Activated CD8-positive, alpha-beta memory T cell treated with anti-CD3 and anti-CD28 coated beads, Interleukin-2, amount 10 ng/mL, durations not matched to agents 7 days and 5 days (primary cell): ENCODE measurements around the gene HDGFL2. TPM values are rescaled to one million over a fixed set of nuclear protein-coding genes. Genes with fewer than 3 reads are reported as not detected.

Source experiments
- ATAC-seq: fragments of 150-1000 bp; cut with Tn5 transposase; one replicate; pipeline ENCODE4 v1.10.0; 2021; ENCODE audit warnings: moderate library complexity
- CTCF ChIA-PET: fragments of 350-600 bp; sonication (Branson Sonifier 250); formaldehyde crosslinking; loops from one replicate; lab custom pipeline; 2021; ENCODE audit warnings: antibody characterized with exemption; lab: Charles Lee
- DNase-seq: peaks from one replicate; pipeline ENCODE4 v3.0.0-alpha.2; 2020
- H3K27ac Mint-ChIP-seq: one replicate; pipeline ENCODE4 v1.8.0; 2021; ENCODE audit warnings: mild to moderate bottlenecking, mixed read lengths
- H3K27me3 Mint-ChIP-seq: one replicate; pipeline ENCODE4 v1.8.0; 2021; ENCODE audit warnings: mixed read lengths
- H3K36me3 Mint-ChIP-seq: one replicate; pipeline ENCODE4 v1.8.0; 2021; ENCODE audit warnings: mild to moderate bottlenecking, mixed read lengths
- H3K4me1 Mint-ChIP-seq: one replicate; pipeline ENCODE4 v1.8.0; 2021; ENCODE audit warnings: mixed read lengths
- H3K4me3 Mint-ChIP-seq: one replicate; pipeline ENCODE4 v1.8.0; 2021; ENCODE audit warnings: mild to moderate bottlenecking, moderate library complexity, mixed read lengths
- H3K9me3 Mint-ChIP-seq: one replicate; pipeline ENCODE4 v1.8.0; 2022; ENCODE audit warnings: low read depth, mixed read lengths
- total RNA-seq, 2 experiments: library from RNA; stranded (reverse); gene quantifications; one replicate each; pipeline ENCODE4 v1.2.3, GENCODE V29; 2021

HDGFL2 gene
- 10 to 100 TPM; 57.8 to 60.2 TPM for total RNA-seq

- Mint-ChIP-seq H3K27ac (peak within 1 kb of the TSS; percentile 59), H3K4me3 (peak within 1 kb of the TSS; percentile 72), H3K27me3 (no peaks in the 10 kb centered on the region), H3K4me1 (peaks cover 23% of the 10 kb centered on the region), H3K36me3 (peaks cover 3% of the 10 kb centered on the region), H3K9me3 (no peaks in the 10 kb centered on the region)
- ATAC-seq (no peak), DNase-seq (no peak)
- CTCF ChIA-PET = interaction anchor here (1.5 to 3.1 kb wide), 4 partner anchors 12 to 165 kb away, joined by 5 to 16 read pairs (median 10); no protein-coding TSS in a partner anchor
Observed at GRCh38 chr19:4472174-4472974, at the start of gene HDGFL2. HDGFL2 (plus strand) TSS chr19:4472297; CDS start chr19:4472351, 54 bp downstream.

DNA sequence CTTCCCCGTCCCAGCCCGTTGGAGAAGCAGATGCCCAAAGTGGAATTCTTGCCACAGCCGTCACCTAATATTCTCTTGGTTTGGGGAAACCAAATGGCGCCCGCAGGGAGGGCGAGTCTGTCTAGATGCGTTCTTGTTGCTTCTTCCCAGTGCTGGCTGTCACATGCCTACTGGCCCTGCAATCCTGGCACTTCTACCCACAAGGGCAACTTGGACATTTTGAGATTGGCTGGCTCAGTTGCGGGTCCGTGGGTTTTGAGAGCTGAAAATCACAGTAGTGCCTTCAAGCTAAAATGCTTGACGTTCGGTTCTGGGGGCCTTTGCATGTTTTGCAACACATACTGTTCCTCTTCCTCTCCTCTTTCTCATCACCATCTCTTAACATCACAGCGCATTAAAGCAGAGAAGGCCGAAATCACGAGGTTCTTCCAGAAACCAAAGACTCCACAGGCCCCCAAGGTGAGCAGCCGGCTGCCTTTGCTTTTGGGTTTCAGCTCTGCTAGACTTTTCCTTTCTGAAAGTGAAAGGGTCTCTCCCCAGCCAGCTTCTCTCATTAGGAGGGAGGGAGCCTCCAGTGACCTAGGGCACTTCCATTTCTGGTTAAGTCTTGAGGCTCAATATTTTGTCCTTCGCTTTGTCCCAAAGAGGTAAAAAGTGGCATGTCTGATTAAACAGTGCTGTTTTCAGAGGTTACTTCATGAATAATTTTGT is 48.5 kb upstream of the HDGFL2 start:
- no peaks in the 10 kb centered on the region for H3K9me3 Mint-ChIP-seq
- H3K27me3 Mint-ChIP-seq = no peaks in the 10 kb centered on the region
- ATAC-seq = no peak
- H3K36me3 Mint-ChIP-seq = peaks cover 35% of the 10 kb centered on the region
- no peak overlapping the region for H3K4me3 Mint-ChIP-seq
- no peak overlapping the region for H3K27ac Mint-ChIP-seq
- CTCF ChIA-PET = interaction anchor here (0.6 kb wide), 1 partner anchor 138 kb away, joined by 4 read pairs; no protein-coding TSS in a partner anchor
- peaks cover 11% of the 10 kb centered on the region for H3K4me1 Mint-ChIP-seq
- no peak for DNase-seq

- Mint-ChIP-seq H3K36me3 (peaks cover 46% of the 10 kb centered on the region), H3K27ac (no peak overlapping the region), H3K4me1 (peaks cover 11% of the 10 kb centered on the region), H3K9me3 (no peaks in the 10 kb centered on the region), H3K4me3 (no peak overlapping the region), H3K27me3 (no peaks in the 10 kb centered on the region)
- no peak for DNase-seq
- no peak for ATAC-seq
- CTCF ChIA-PET = no interaction called here
Observed at GRCh38 chr19:4425537-4425936, 46.6 kb upstream of the HDGFL2 start.

- no peaks in the 10 kb centered on the region for H3K9me3 Mint-ChIP-seq
- CTCF ChIA-PET = no interaction called here
- ATAC-seq (no peak), DNase-seq (no peak)
- no peak overlapping the region for H3K27ac Mint-ChIP-seq
- peaks cover 5% of the 10 kb centered on the region for H3K4me1 Mint-ChIP-seq
- H3K27me3 Mint-ChIP-seq = no peaks in the 10 kb centered on the region
- H3K36me3 Mint-ChIP-seq = peaks cover 58% of the 10 kb centered on the region
- no peak overlapping the region for H3K4me3 Mint-ChIP-seq
Observed at GRCh38 chr19:4428326-4428975, 43.6 kb upstream of the HDGFL2 start.

GRCh38 chr19:4429256-4429655 is 42.8 kb upstream of the HDGFL2 start:
- no peaks in the 10 kb centered on the region for H3K27me3 Mint-ChIP-seq
- no peaks in the 10 kb centered on the region for H3K9me3 Mint-ChIP-seq
- no peak for DNase-seq
- ATAC-seq = no peak
- no peaks in the 10 kb centered on the region for H3K4me1 Mint-ChIP-seq
- H3K4me3 Mint-ChIP-seq = no peak overlapping the region
- CTCF ChIA-PET = no interaction called here
- peaks cover 54% of the 10 kb centered on the region for H3K36me3 Mint-ChIP-seq
- H3K27ac Mint-ChIP-seq = no peak overlapping the region

- no peak for ATAC-seq
- H3K36me3 Mint-ChIP-seq = peaks cover 58% of the 10 kb centered on the region
- H3K4me1 Mint-ChIP-seq = no peaks in the 10 kb centered on the region
- no peak overlapping the region for H3K4me3 Mint-ChIP-seq
- no peak overlapping the region for H3K27ac Mint-ChIP-seq
- H3K9me3 Mint-ChIP-seq = no peaks in the 10 kb centered on the region
- no peak for DNase-seq
- CTCF ChIA-PET = no interaction called here
- no peaks in the 10 kb centered on the region for H3K27me3 Mint-ChIP-seq
Observed at GRCh38 chr19:4429771-4430171, 42.3 kb upstream of the HDGFL2 start.

DNA sequence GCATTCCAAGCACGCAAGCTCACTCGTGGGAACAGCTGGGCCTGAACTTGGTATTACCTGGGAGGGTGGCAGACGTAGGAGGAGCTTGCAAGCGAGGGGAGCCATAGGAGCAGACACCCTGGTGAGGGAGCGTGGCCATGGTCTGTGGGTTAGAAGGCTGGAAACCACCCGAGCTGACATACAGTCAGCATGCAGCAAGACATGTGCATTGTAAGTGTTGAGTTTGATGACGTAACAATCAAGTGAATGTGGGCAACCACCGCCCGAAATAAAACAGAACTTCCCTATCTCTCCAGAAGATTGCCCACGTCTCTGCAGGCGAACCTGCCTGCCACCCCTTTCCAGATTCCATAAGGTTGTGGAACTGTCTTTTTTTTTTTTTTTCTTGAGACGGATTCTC is 41.3 kb upstream of the HDGFL2 start:
- H3K4me3 Mint-ChIP-seq = no peak overlapping the region
- no peak overlapping the region for H3K27ac Mint-ChIP-seq
- CTCF ChIA-PET = no interaction called here
- ATAC-seq (no peak), DNase-seq (no peak)
- H3K4me1 Mint-ChIP-seq = no peaks in the 10 kb centered on the region
- peaks cover 57% of the 10 kb centered on the region for H3K36me3 Mint-ChIP-seq
- H3K27me3 Mint-ChIP-seq = no peaks in the 10 kb centered on the region
- H3K9me3 Mint-ChIP-seq = no peaks in the 10 kb centered on the region

GRCh38 chr19:4431296-4431695 is 40.8 kb upstream of the HDGFL2 start:
- no peaks in the 10 kb centered on the region for H3K9me3 Mint-ChIP-seq
- H3K4me1 Mint-ChIP-seq = no peaks in the 10 kb centered on the region
- peaks cover 54% of the 10 kb centered on the region for H3K36me3 Mint-ChIP-seq
- H3K4me3 Mint-ChIP-seq = no peak overlapping the region
- no peaks in the 10 kb centered on the region for H3K27me3 Mint-ChIP-seq
- ATAC-seq = no peak
- CTCF ChIA-PET = no interaction called here
- H3K27ac Mint-ChIP-seq = no peak overlapping the region
- DNase-seq = no peak

DNA sequence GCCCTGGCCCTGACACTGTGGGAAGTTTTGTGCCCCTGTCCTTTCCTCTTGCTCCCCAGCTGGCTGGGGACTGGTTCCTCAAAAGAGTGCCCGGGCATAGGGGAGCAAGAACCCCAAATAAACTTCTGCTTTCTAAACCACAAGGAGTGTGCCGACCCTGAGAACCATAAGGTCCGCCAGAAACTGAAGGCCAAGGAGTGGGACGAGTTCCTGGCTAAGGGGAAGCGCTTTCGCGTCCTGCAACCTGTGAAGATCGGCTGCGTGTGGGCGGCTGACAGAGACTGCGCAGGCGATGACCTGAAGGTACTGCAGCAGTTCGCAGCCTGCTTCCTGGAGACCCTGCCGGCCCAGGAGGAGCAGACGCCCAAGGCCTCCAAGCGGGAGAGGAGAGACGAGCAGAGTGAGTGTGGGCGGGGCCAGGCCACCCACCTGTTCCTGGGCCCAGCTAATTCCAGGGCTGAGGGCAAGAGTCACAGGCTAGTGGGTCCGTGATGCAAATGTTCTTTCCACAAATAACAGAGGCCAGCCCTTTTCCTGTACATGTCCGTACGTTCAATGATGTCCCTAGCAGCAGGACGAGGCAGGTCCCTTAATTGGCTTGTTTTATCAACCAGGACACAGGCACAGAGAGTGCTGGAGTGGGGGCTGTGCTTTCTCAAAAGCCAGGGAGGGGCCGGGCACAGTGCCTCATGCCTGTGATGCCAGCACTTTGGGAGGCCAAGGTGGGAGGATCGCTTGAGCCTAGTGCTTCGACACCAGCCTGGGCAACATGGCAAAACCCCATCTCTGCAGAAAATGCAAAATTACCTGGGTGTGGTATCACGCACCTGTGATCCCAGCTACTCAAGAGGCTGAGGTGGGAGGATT is 40.1 kb upstream of the HDGFL2 start:
- Mint-ChIP-seq H3K9me3 (no peaks in the 10 kb centered on the region), H3K4me3 (no peak overlapping the region), H3K27me3 (no peaks in the 10 kb centered on the region), H3K27ac (no peak overlapping the region), H3K36me3 (peaks cover 54% of the 10 kb centered on the region), H3K4me1 (no peaks in the 10 kb centered on the region)
- DNase-seq (no peak), ATAC-seq (no peak)
- CTCF ChIA-PET = no interaction called here

- no peak overlapping the region for H3K4me3 Mint-ChIP-seq
- H3K4me1 Mint-ChIP-seq = no peaks in the 10 kb centered on the region
- ATAC-seq (no peak), DNase-seq (no peak)
- peaks cover 58% of the 10 kb centered on the region for H3K36me3 Mint-ChIP-seq
- CTCF ChIA-PET = no interaction called here
- no peaks in the 10 kb centered on the region for H3K27me3 Mint-ChIP-seq
- H3K9me3 Mint-ChIP-seq = no peaks in the 10 kb centered on the region
- H3K27ac Mint-ChIP-seq = no peak overlapping the region
Observed at GRCh38 chr19:4432918-4433506, 39.1 kb upstream of the HDGFL2 start.

DNA sequence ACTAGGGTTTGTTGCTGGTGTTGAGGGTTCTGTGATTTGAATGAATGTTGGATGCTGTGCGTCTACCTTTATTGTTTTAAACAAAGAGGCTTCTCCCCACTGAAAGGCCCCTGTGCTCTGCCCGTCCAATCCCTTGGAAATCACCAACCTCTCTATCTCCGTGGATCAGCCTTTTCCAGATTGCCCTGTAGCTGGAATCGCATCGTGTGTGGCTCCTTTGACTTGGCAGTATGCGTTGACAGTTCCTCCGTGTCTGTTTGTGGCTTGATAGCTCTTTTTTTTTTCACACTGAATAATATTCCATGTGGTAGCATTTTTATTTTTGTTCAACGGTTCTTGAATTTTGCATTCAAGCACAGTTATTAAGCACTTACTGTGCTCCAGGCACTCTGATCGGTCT is 37.7 kb upstream of the HDGFL2 start:
- Mint-ChIP-seq H3K36me3 (peaks cover 55% of the 10 kb centered on the region), H3K27ac (no peak overlapping the region), H3K27me3 (no peaks in the 10 kb centered on the region), H3K9me3 (no peaks in the 10 kb centered on the region), H3K4me1 (no peaks in the 10 kb centered on the region), H3K4me3 (no peak overlapping the region)
- ATAC-seq = no peak
- no peak for DNase-seq
- CTCF ChIA-PET = no interaction called here

DNA sequence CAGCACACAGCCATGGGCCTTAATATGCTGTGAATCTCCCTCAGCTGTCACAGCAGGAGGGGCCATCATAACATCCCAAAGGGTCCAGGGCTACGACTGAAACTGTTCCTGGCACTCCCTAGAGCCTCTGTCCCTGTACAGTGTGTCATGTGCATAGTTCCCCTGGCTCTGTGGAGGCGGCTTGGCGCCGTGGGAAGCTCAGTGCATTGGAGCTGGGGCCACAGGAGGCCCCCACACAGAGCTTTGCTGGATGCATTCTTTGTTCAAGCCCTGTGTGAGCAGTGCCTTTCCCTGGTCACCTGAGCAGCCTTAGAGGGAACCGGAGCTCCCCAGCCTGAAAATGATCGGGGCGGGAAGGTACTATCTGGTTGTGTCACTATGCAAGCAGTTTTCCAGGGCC is 35.9 kb upstream of the HDGFL2 start:
- CTCF ChIA-PET = no interaction called here
- Mint-ChIP-seq H3K36me3 (peaks cover 43% of the 10 kb centered on the region), H3K4me1 (no peaks in the 10 kb centered on the region), H3K9me3 (no peaks in the 10 kb centered on the region), H3K4me3 (no peak overlapping the region), H3K27me3 (no peaks in the 10 kb centered on the region), H3K27ac (no peak overlapping the region)
- no peak for ATAC-seq
- no peak for DNase-seq

DNA sequence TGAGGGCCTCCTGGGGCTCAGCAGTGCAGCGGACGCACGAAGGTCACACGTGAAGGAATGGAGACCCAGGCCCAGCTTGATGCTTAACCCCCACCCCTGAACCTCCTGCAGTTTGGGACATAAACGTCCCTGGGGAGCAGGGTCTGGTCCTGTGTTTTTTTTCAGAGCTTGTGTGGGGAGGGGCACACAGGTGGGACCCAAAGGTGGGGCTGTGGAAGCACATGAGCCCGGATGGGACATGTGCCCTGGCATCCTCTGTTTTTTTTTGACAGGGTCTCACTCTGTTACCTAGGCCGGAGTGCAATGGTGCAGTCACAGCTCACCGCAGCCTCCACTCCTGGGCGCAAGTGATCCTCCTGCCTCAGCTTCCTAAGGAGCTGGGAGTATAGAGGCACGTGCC is 35.0 kb upstream of the HDGFL2 start:
- ATAC-seq = no peak
- Mint-ChIP-seq H3K27me3 (no peaks in the 10 kb centered on the region), H3K4me1 (no peaks in the 10 kb centered on the region), H3K36me3 (peaks cover 38% of the 10 kb centered on the region), H3K9me3 (no peaks in the 10 kb centered on the region), H3K27ac (no peak overlapping the region), H3K4me3 (no peak overlapping the region)
- CTCF ChIA-PET = no interaction called here
- DNase-seq = no peak
